ENCODE measurements around the gene NFATC1.

GRCh38 chr18:79487801-79488201 is 92.1 kb downstream of the NFATC1 start:
- no peak for TF ChIP-seq POLR2A (IDR thresholded peaks at IDR 0.05)
- TF ChIP-seq CTCF (IDR thresholded peaks at IDR 0.05) = no peak
